ENCODE data around the gene IL12B.

- TF ChIP-seq GATA2 (IDR thresholded peaks at IDR 0.05; ENCODE audit: low read depth, low read length), result no peak
- TF ChIP-seq GATA3 (IDR thresholded peaks at IDR 0.05; ENCODE audit: low read depth, low read length), result no peak
These were observed at the start of gene IL12B for GRCh38 chr5:159330131-159330800.
